Astrocyte (in vitro differentiated cells and primary cell): ENCODE results near the gene NEIL3.

ENCODE experiments used
- EZH2 ChIP-seq: IDR thresholded peaks from 2 replicates; pipeline ENCODE4 v1.6.1; 2012; ENCODE audit warnings: mild to moderate bottlenecking, low read length, inconsistent platforms; ENCODE audit not compliant: insufficient read depth
- TF ChIP-seq, protein P1 (sequence below): IDR thresholded peaks from 2 replicates; pipeline ENCODE4 v1.5.1; 2011; ENCODE audit warnings: low read depth, mild to moderate bottlenecking, inconsistent platforms, low read length, moderate library complexity; ENCODE audit not compliant: insufficient read depth

- TF ChIP-seq, protein P1, sequence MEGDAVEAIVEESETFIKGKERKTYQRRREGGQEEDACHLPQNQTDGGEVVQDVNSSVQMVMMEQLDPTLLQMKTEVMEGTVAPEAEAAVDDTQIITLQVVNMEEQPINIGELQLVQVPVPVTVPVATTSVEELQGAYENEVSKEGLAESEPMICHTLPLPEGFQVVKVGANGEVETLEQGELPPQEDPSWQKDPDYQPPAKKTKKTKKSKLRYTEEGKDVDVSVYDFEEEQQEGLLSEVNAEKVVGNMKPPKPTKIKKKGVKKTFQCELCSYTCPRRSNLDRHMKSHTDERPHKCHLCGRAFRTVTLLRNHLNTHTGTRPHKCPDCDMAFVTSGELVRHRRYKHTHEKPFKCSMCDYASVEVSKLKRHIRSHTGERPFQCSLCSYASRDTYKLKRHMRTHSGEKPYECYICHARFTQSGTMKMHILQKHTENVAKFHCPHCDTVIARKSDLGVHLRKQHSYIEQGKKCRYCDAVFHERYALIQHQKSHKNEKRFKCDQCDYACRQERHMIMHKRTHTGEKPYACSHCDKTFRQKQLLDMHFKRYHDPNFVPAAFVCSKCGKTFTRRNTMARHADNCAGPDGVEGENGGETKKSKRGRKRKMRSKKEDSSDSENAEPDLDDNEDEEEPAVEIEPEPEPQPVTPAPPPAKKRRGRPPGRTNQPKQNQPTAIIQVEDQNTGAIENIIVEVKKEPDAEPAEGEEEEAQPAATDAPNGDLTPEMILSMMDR, result no peak
- no peak for TF ChIP-seq EZH2
Measured at GRCh38 chr4:177386278-177386815, 76.7 kb downstream of the NEIL3 start.
